CD4-positive, CD25-positive, alpha-beta regulatory T cell (primary cell): ENCODE data around the gene FBXO2. TPM values are rescaled to one million over a fixed set of nuclear protein-coding genes. Genes with fewer than 3 reads are reported as not detected.
A peak's percentile ranks its signal among the peaks of the same experiment; 100 is the strongest.

Experiments
- ATAC-seq, 2 donors: fragments of 150-1000 bp; cut with Tn5 transposase; one replicate each; pipeline ENCODE4 v1.10.0; 2021; ENCODE audit warnings: low read depth in 2 of 2, moderate number of reproducible peaks in 2 of 2, moderate library complexity in 1 of 2
- DNase-seq, 3 donors: peaks; one replicate each; pipeline versions ENCODE4 v3.0.0 to v3.0.0-alpha.2; 2012 to 2022; ENCODE audit warnings: mixed read lengths in 1 of 3
- H3K27ac ChIP-seq: one replicate; pipeline ENCODE4 v1.7.0; 2013; ENCODE audit warnings: mild to moderate bottlenecking, low read length; ENCODE audit not compliant: insufficient read depth, poor library complexity, severe bottlenecking
- H3K27me3 ChIP-seq: one replicate; pipeline ENCODE4 v1.7.0; 2013; ENCODE audit warnings: low read length; ENCODE audit not compliant: control insufficient read depth, insufficient read depth
- H3K36me3 ChIP-seq: one replicate; pipeline ENCODE4 v1.7.0; 2013; ENCODE audit warnings: mild to moderate bottlenecking, low read length, moderate library complexity; ENCODE audit not compliant: control insufficient read depth, insufficient read depth
- H3K4me1 ChIP-seq: 2 replicates; pipeline ENCODE4 v1.7.0; 2013; ENCODE audit warnings: mild to moderate bottlenecking, low read length; ENCODE audit not compliant: insufficient read depth, control insufficient read depth, poor library complexity, severe bottlenecking
- H3K4me3 ChIP-seq: one replicate; pipeline ENCODE4 v1.7.0; 2013; ENCODE audit warnings: low read depth, mild to moderate bottlenecking, low read length, moderate library complexity
- H3K9me3 ChIP-seq, 2 experiments: 1 replicate in 1 of 2; 2 replicates in 1 of 2; pipeline ENCODE4 v1.7.0; 2013; ENCODE audit warnings: low read length in 2 of 2, mild to moderate bottlenecking in 1 of 2, moderate library complexity in 1 of 2; ENCODE audit not compliant: control insufficient read depth in 2 of 2
- H3K27ac Mint-ChIP-seq, 3 donors: one replicate each; pipeline ENCODE4 v1.8.0; 2020 to 2022; ENCODE audit warnings: mild to moderate bottlenecking in 3 of 3, mixed read lengths in 3 of 3, moderate library complexity in 2 of 3
- H3K27me3 Mint-ChIP-seq: one replicate; pipeline ENCODE4 v1.8.0; 2022; ENCODE audit warnings: mild to moderate bottlenecking, mixed read lengths
- H3K36me3 Mint-ChIP-seq: one replicate; pipeline ENCODE4 v1.8.0; 2020; ENCODE audit warnings: mixed read lengths
- H3K4me1 Mint-ChIP-seq, 4 donors: one replicate each; pipeline ENCODE4 v1.8.0; 2020 to 2022; ENCODE audit warnings: mixed read lengths in 4 of 4, mild to moderate bottlenecking in 1 of 4
- H3K4me3 Mint-ChIP-seq, 4 donors: one replicate each; pipeline ENCODE4 v1.8.0; 2020 to 2022; ENCODE audit warnings: mild to moderate bottlenecking in 4 of 4, mixed read lengths in 4 of 4, moderate library complexity in 3 of 4
- H3K9me3 Mint-ChIP-seq, 7 donors: one replicate each; pipeline ENCODE4 v1.8.0; 2020 to 2022; ENCODE audit warnings: mixed read lengths in 7 of 7, mild to moderate bottlenecking in 3 of 7, moderate library complexity in 2 of 7
- polyA plus RNA-seq, 4 donors: library from polyadenylated mRNA; unstranded; fragments of 300-500 nt; fragmentation: Illumina TruSeq; gene quantifications; one replicate each; pipeline ENCODE4 v1.2.3, GENCODE V29; 2021
- total RNA-seq: library from RNA; stranded (reverse); gene quantifications from one replicate; pipeline ENCODE4 v1.2.3, GENCODE V29; 2022

The FBXO2 gene
- total and polyA plus RNA-seq, 5 donors from 2014 or later: 2.1 to 10.6 (median 3.9) TPM

GRCh38 chr1:11690397-11691301 lies 36.4 kb upstream of the FBXO2 start:
- Histone ChIP-seq H3K9me3 (no peaks in the 10 kb centered on the region), H3K27me3 (peaks cover 14% of the 10 kb centered on the region), H3K27ac (no peak overlapping the region), H3K4me1 (peaks cover 31% of the 10 kb centered on the region), H3K4me3 (no peak overlapping the region), H3K36me3 (no peaks in the 10 kb centered on the region)
- Mint-ChIP-seq H3K4me1 (peaks cover 0 to 29% (median 15%) of the 10 kb centered on the region in 4 donors), H3K27ac (peak overlapping the region in 1 of 3 donors; percentile 95), H3K36me3 (no peaks in the 10 kb centered on the region), H3K4me3 (peak overlapping the region; percentile 11 to 71 (median 26)), H3K27me3 (peaks cover 72% of the 10 kb centered on the region), H3K9me3 (peaks cover 0 to 2% (median 0%) of the 10 kb centered on the region in 7 donors)
- ATAC-seq: no peak
- DNase-seq: no peak

GRCh38 chr1:11688506-11688905 lies 34.3 kb upstream of the FBXO2 start:
- H3K9me3 Mint-ChIP-seq: peaks cover 0 to 2% (median 0%) of the 10 kb centered on the region in 7 donors
- H3K4me1 Mint-ChIP-seq: peaks cover 0 to 23% (median 10%) of the 10 kb centered on the region in 4 donors
- no peak for DNase-seq
- H3K36me3 ChIP-seq: no peaks in the 10 kb centered on the region
- H3K27me3 ChIP-seq: peaks cover 14% of the 10 kb centered on the region
- H3K27me3 Mint-ChIP-seq: peaks cover 61% of the 10 kb centered on the region
- H3K27ac ChIP-seq: no peak overlapping the region
- no peak overlapping the region for H3K27ac Mint-ChIP-seq
- H3K36me3 Mint-ChIP-seq: no peaks in the 10 kb centered on the region
- no peaks in the 10 kb centered on the region for H3K9me3 ChIP-seq
- H3K4me1 ChIP-seq: peaks cover 30% of the 10 kb centered on the region
- no peak overlapping the region for H3K4me3 ChIP-seq
- ATAC-seq: no peak
- peak overlapping the region in 1 of 4 donors; percentile 64 for H3K4me3 Mint-ChIP-seq

GRCh38 chr1:11685210-11685752 lies 31.1 kb upstream of the FBXO2 start:
- Histone ChIP-seq H3K4me3 (no peak overlapping the region), H3K9me3 (no peaks in the 10 kb centered on the region), H3K4me1 (peaks cover 13% of the 10 kb centered on the region), H3K27ac (no peak overlapping the region), H3K27me3 (peaks cover 13% of the 10 kb centered on the region), H3K36me3 (no peaks in the 10 kb centered on the region)
- no peak overlapping the region for H3K27ac Mint-ChIP-seq
- peaks cover 36% of the 10 kb centered on the region for H3K27me3 Mint-ChIP-seq
- ATAC-seq: no peak
- peak overlapping the region in 2 of 4 donors; percentile 23 to 52 for H3K4me3 Mint-ChIP-seq
- H3K36me3 Mint-ChIP-seq: no peaks in the 10 kb centered on the region
- H3K9me3 Mint-ChIP-seq: peaks cover 0 to 1% (median 0%) of the 10 kb centered on the region in 7 donors
- no peak for DNase-seq
- peaks cover 0 to 10% (median 2%) of the 10 kb centered on the region in 4 donors for H3K4me1 Mint-ChIP-seq

- Histone ChIP-seq H3K9me3 (no peaks in the 10 kb centered on the region), H3K4me1 (peaks cover 17% of the 10 kb centered on the region), H3K27me3 (peaks cover 4% of the 10 kb centered on the region), H3K4me3 (no peak overlapping the region), H3K27ac (no peak overlapping the region), H3K36me3 (no peaks in the 10 kb centered on the region)
- Mint-ChIP-seq H3K4me1 (peaks cover 0 to 18% (median 4%) of the 10 kb centered on the region in 4 donors), H3K9me3 (peaks cover 0 to 1% (median 0%) of the 10 kb centered on the region in 7 donors), H3K4me3 (no peak overlapping the region), H3K27ac (no peak overlapping the region), H3K36me3 (no peaks in the 10 kb centered on the region), H3K27me3 (peaks cover 24% of the 10 kb centered on the region)
- DNase-seq (no peak), ATAC-seq (no peak)
These were observed 29.8 kb upstream of the FBXO2 start for GRCh38 chr1:11684070-11684469.

GRCh38 chr1:11682799-11683198 lies 28.6 kb upstream of the FBXO2 start:
- Histone ChIP-seq H3K36me3 (no peaks in the 10 kb centered on the region), H3K27me3 (no peaks in the 10 kb centered on the region), H3K4me3 (no peak overlapping the region), H3K4me1 (peaks cover 17% of the 10 kb centered on the region), H3K9me3 (no peaks in the 10 kb centered on the region), H3K27ac (no peak overlapping the region)
- DNase-seq: no peak
- peaks cover 12% of the 10 kb centered on the region for H3K27me3 Mint-ChIP-seq
- peaks cover 0 to 1% (median 0%) of the 10 kb centered on the region in 7 donors for H3K9me3 Mint-ChIP-seq
- no peaks in the 10 kb centered on the region for H3K36me3 Mint-ChIP-seq
- no peak for ATAC-seq
- peak overlapping the region in 1 of 4 donors; percentile 47 for H3K4me3 Mint-ChIP-seq
- no peak overlapping the region for H3K27ac Mint-ChIP-seq
- peaks cover 0 to 26% (median 8%) of the 10 kb centered on the region in 4 donors for H3K4me1 Mint-ChIP-seq

GRCh38 chr1:11682287-11682771 lies 28.1 kb upstream of the FBXO2 start:
- Histone ChIP-seq H3K27ac (no peak overlapping the region), H3K36me3 (no peaks in the 10 kb centered on the region), H3K27me3 (no peaks in the 10 kb centered on the region), H3K4me1 (peaks cover 17% of the 10 kb centered on the region), H3K9me3 (no peaks in the 10 kb centered on the region), H3K4me3 (no peak overlapping the region)
- H3K27ac Mint-ChIP-seq: peak overlapping the region in 2 of 3 donors; percentile 56 to 94
- ATAC-seq (no peak), DNase-seq (no peak)
- peaks cover 0 to 1% (median 0%) of the 10 kb centered on the region in 7 donors for H3K9me3 Mint-ChIP-seq
- peaks cover 0 to 26% (median 8%) of the 10 kb centered on the region in 4 donors for H3K4me1 Mint-ChIP-seq
- H3K4me3 Mint-ChIP-seq: peak overlapping the region; percentile 38 to 97 (median 86)
- H3K27me3 Mint-ChIP-seq: peaks cover 10% of the 10 kb centered on the region
- no peaks in the 10 kb centered on the region for H3K36me3 Mint-ChIP-seq

GRCh38 chr1:11681071-11681771 lies 27.0 kb upstream of the FBXO2 start, which contains the start of gene MAD2L2:
MAD2L2 (minus strand) TSS chr1:11681148; CDS start chr1:11680601, 547 bp downstream.
- no peaks in the 10 kb centered on the region for H3K27me3 ChIP-seq
- peak within 1 kb of the TSS; percentile 73 for H3K4me3 ChIP-seq
- peak; percentile 88 to 90 (median 89) for DNase-seq
- H3K27me3 Mint-ChIP-seq: peaks cover 6% of the 10 kb centered on the region
- H3K4me1 ChIP-seq: peaks cover 17% of the 10 kb centered on the region
- peaks cover 0 to 1% (median 0%) of the 10 kb centered on the region in 7 donors for H3K9me3 Mint-ChIP-seq
- peak; percentile 92 to 93 for ATAC-seq
- H3K27ac ChIP-seq: peak within 1 kb of the TSS; percentile 67
- H3K36me3 Mint-ChIP-seq: no peaks in the 10 kb centered on the region
- no peaks in the 10 kb centered on the region for H3K36me3 ChIP-seq
- peak within 1 kb of the TSS; percentile 95 to 98 (median 96) for H3K4me3 Mint-ChIP-seq
- H3K4me1 Mint-ChIP-seq: peaks cover 0 to 26% (median 8%) of the 10 kb centered on the region in 4 donors
- no peaks in the 10 kb centered on the region for H3K9me3 ChIP-seq
- H3K27ac Mint-ChIP-seq: peak within 1 kb of the TSS; percentile 93 to 97 (median 94)
